Measurements from ENCODE around the gene SMG7.

DNA sequence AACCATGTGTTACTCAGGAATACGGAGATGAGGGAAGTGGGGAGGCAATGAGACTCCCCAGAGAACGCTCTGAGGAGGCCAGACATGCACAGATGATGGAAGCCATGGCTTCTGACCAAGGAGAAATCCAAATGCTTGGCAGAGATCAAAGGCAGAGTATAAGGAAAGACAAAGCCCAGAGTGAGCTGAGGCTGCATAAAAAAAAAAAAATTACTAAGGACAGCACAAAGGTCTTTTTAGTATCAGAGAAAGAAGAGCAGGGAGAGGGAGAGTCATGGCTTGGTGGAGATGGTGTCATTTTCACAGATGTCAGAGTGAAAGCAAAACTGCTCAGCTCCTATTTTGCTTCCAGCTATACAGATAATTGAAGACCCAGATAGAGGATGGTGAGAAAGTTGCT, 126.1 kb downstream of the SMG7 start:
- TF ChIP-seq, protein P1, sequence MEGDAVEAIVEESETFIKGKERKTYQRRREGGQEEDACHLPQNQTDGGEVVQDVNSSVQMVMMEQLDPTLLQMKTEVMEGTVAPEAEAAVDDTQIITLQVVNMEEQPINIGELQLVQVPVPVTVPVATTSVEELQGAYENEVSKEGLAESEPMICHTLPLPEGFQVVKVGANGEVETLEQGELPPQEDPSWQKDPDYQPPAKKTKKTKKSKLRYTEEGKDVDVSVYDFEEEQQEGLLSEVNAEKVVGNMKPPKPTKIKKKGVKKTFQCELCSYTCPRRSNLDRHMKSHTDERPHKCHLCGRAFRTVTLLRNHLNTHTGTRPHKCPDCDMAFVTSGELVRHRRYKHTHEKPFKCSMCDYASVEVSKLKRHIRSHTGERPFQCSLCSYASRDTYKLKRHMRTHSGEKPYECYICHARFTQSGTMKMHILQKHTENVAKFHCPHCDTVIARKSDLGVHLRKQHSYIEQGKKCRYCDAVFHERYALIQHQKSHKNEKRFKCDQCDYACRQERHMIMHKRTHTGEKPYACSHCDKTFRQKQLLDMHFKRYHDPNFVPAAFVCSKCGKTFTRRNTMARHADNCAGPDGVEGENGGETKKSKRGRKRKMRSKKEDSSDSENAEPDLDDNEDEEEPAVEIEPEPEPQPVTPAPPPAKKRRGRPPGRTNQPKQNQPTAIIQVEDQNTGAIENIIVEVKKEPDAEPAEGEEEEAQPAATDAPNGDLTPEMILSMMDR (IDR thresholded peaks at IDR 0.05; ENCODE audit: low read depth, low read length, poor library complexity, severe bottlenecking): no peak
- TF ChIP-seq EZH2phosphoT487 (IDR thresholded peaks at IDR 0.05; ENCODE audit: borderline replicate concordance, low read length): no peak
